HepG2 (cell line): ENCODE measurements around the gene RRAD. TPM values are rescaled to one million over a fixed set of nuclear protein-coding genes. Genes with fewer than 3 reads are reported as not detected.

ENCODE experiments used
- BORCS8-MEF2B ChIP-seq: sonication (generic); formaldehyde crosslinking; IDR thresholded peaks from 2 replicates; pipeline ENCODE4 v1.8.0; 2022; ENCODE audit warnings: mild to moderate bottlenecking, missing genetic modification reagents
- CBFB ChIP-seq: sonication (generic); formaldehyde crosslinking; IDR thresholded peaks from 2 replicates; pipeline ENCODE4 v1.4.0; 2020; ENCODE audit warnings: missing genetic modification reagents
- CCDC6 ChIP-seq: sonication (generic); formaldehyde crosslinking; IDR thresholded peaks from 2 replicates; pipeline ENCODE4 v1.8.1; 2022; ENCODE audit warnings: mild to moderate bottlenecking, missing genetic modification reagents, moderate library complexity
- ELF1 ChIP-seq: sonication (generic); formaldehyde crosslinking; IDR thresholded peaks from 2 replicates; pipeline ENCODE4 v1.4.0; 2020; ENCODE audit warnings: missing genetic modification reagents
- IKZF4 ChIP-seq: sonication (generic); formaldehyde crosslinking; IDR thresholded peaks from 2 replicates; pipeline ENCODE4 v1.5.1; 2020; ENCODE audit warnings: borderline replicate concordance, mild to moderate bottlenecking, low read depth, missing genetic modification reagents; ENCODE audit errors: not compliant biosample characterization
- JUNB ChIP-seq: sonication (generic); formaldehyde crosslinking; IDR thresholded peaks from 2 replicates; pipeline ENCODE4 v1.8.0; 2022; ENCODE audit warnings: missing genetic modification reagents, mild to moderate bottlenecking, borderline replicate concordance
- MTF2 ChIP-seq: sonication (generic); formaldehyde crosslinking; IDR thresholded peaks from 2 replicates; pipeline ENCODE4 v1.5.0; 2020; ENCODE audit warnings: missing genetic modification reagents, borderline replicate concordance
- NFYB ChIP-seq: sonication (generic); formaldehyde crosslinking; IDR thresholded peaks from 2 replicates; pipeline ENCODE4 v1.4.0; 2020; ENCODE audit warnings: missing genetic modification reagents
- PRDM4 ChIP-seq: sonication (generic); formaldehyde crosslinking; IDR thresholded peaks from 2 replicates; pipeline ENCODE4 v1.9.0; 2021; ENCODE audit warnings: missing genetic modification reagents, borderline replicate concordance
- SP4 ChIP-seq: sonication (generic); formaldehyde crosslinking; IDR thresholded peaks from 2 replicates; pipeline ENCODE4 v1.8.1; 2023; ENCODE audit warnings: mild to moderate bottlenecking, missing genetic modification reagents
- SUZ12 ChIP-seq: fragments of 150-350 bp; IDR thresholded peaks from 2 replicates; pipeline ENCODE4 v1.6.1; 2014; ENCODE audit warnings: low read depth, low read length
- ZBTB3 ChIP-seq: sonication (generic); formaldehyde crosslinking; IDR thresholded peaks from 2 replicates; pipeline ENCODE4 v1.4.0; 2020; ENCODE audit warnings: low read depth, mild to moderate bottlenecking, moderate library complexity, missing genetic modification reagents, borderline replicate concordance
- ZFP90 ChIP-seq: sonication (generic); formaldehyde crosslinking; IDR thresholded peaks from 2 replicates; pipeline ENCODE4 v1.8.0; 2022; ENCODE audit warnings: missing genetic modification reagents, mild to moderate bottlenecking, inconsistent platforms, borderline replicate concordance
- ZNF503 ChIP-seq: sonication (generic); formaldehyde crosslinking; IDR thresholded peaks from 2 replicates; pipeline ENCODE4 v1.4.0; 2020; ENCODE audit warnings: missing genetic modification reagents
- ZNF543 ChIP-seq: sonication (generic); formaldehyde crosslinking; IDR thresholded peaks from 2 replicates; pipeline ENCODE4 v1.4.0; 2020; ENCODE audit warnings: mild to moderate bottlenecking, missing genetic modification reagents
- ZNF597 ChIP-seq: sonication (generic); formaldehyde crosslinking; IDR thresholded peaks from 2 replicates; pipeline ENCODE4 v1.5.0; 2020; ENCODE audit warnings: missing genetic modification reagents
- ZNF605 ChIP-seq: sonication (generic); formaldehyde crosslinking; IDR thresholded peaks from 2 replicates; pipeline ENCODE4 v1.8.0; 2022; ENCODE audit warnings: mild to moderate bottlenecking, missing genetic modification reagents
- ZNF704 ChIP-seq: sonication (generic); formaldehyde crosslinking; IDR thresholded peaks from 2 replicates; pipeline ENCODE4 v1.8.1; 2023; ENCODE audit warnings: mild to moderate bottlenecking, inconsistent platforms, moderate library complexity, missing genetic modification reagents, borderline replicate concordance
- ZNF720 ChIP-seq: sonication (generic); formaldehyde crosslinking; IDR thresholded peaks from 2 replicates; pipeline ENCODE4 v1.4.0; 2020; ENCODE audit warnings: missing genetic modification reagents
- ZNF740 ChIP-seq: sonication (generic); formaldehyde crosslinking; IDR thresholded peaks from 2 replicates; pipeline ENCODE4 v1.4.0; 2020; ENCODE audit warnings: missing genetic modification reagents
- ZNF891 ChIP-seq: sonication (generic); formaldehyde crosslinking; IDR thresholded peaks from 2 replicates; pipeline ENCODE4 v1.5.0; 2020; ENCODE audit warnings: mild to moderate bottlenecking, missing genetic modification reagents
- polyA plus RNA-seq, 8 experiments: library from polyadenylated mRNA; depleted of rRNA in 3 of 8; stranded (reverse) in 7 of 8; unstranded in 1 of 8; fragments of >200 nt; fragmentation: Illumina TruSeq in 4 of 8; extraction: Trizol in 4 of 8; gene quantifications; 2 replicates each; pipeline versions ENCODE4 v1.2.1 to v1.2.3, GENCODE V29; 2011 to 2016; ENCODE audit warnings: low read depth in 4 of 8, missing spikeins in 1 of 8, mixed read lengths in 1 of 8; ENCODE audit not compliant: insufficient read depth in 1 of 8
- total RNA-seq, 5 experiments: library from RNA; depleted of rRNA; stranded (reverse); fragments of >200 nt; fragmentation: Illumina TruSeq; extraction: Trizol; gene quantifications; 2 replicates each; pipeline ENCODE4 v1.2.3, GENCODE V29; 2016; ENCODE audit warnings: low read depth in 1 of 5
- TF ChIP-seq, protein P1 (sequence below): IDR thresholded peaks from 2 replicates; pipeline ENCODE4 v1.6.1; 2016; ENCODE audit warnings: control low read depth

RRAD gene
- total and polyA plus RNA-seq, 2 of the 13 experiments (the other 11 are each of a cell fraction or from before 2014, with no cell fraction given), result 0.80 to 1.1 TPM

DNA sequence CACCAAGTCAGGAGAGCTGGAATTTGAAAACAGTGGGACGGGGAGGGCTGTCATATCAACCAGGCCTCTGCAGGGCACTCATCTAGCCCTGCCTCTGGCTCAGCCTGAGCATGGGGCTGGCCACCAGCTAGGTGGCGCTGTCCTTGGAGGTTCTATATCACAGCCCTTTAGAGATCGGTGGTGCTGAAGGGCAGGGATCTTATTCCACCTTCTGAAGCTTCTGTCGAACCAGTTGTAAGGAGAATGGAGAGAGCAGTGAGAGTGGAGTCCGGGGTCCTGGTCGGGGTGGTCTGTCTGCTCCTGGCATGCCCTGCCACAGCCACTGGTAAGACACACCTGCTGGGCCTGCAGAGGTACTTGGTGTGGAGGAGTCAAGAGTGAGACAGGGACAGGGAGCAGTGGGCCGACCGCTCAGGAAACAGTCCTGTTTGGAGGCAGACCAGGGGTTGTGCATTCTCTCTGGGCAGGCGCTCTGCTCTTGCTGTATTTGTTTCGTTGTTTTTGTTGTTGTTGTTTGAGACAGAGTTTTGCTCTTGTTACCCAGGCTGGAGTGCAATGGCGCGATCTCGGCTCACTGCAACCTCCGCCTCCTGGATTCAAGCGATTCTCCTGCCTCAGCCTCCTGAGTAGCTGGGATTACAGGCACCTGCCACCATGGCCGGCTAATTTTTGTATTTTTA, 35.9 kb upstream of the RRAD start, which contains the start of gene CES3 (continued):
- 0 out of 2 replicates have a peak, but pooled peaks have one; percentile 35 for TF ChIP-seq ZNF891
- TF ChIP-seq ZNF740 (CRISPR knock-in tag), result no peak
- TF ChIP-seq ZNF720, result no peak
- TF ChIP-seq BORCS8-MEF2B, result no peak
- TF ChIP-seq ZNF597, result no peak
- TF ChIP-seq ZBTB3, result no peak
- peak; percentile 40; the same call in 1 of the 2 replicates for TF ChIP-seq NFYB (CRISPR knock-in tag)
- peak; percentile 74; the same call in 1 of the 2 replicates for TF ChIP-seq SP4 (CRISPR knock-in tag)
- TF ChIP-seq ZNF543 (CRISPR knock-in tag), result 0 out of 2 replicates have a peak, but pooled peaks have one; percentile 54
- no peak for TF ChIP-seq ELF1 (CRISPR knock-in tag)
- no peak for TF ChIP-seq ZNF503 (CRISPR knock-in tag)
- no peak for TF ChIP-seq CBFB
- TF ChIP-seq ZNF704 (CRISPR knock-in tag), result no peak
- no peak for TF ChIP-seq IKZF4 (CRISPR knock-in tag)
- 0 out of 2 replicates have a peak, but pooled peaks have one; percentile 7 for TF ChIP-seq PRDM4 (CRISPR knock-in tag)
- TF ChIP-seq, protein P1, sequence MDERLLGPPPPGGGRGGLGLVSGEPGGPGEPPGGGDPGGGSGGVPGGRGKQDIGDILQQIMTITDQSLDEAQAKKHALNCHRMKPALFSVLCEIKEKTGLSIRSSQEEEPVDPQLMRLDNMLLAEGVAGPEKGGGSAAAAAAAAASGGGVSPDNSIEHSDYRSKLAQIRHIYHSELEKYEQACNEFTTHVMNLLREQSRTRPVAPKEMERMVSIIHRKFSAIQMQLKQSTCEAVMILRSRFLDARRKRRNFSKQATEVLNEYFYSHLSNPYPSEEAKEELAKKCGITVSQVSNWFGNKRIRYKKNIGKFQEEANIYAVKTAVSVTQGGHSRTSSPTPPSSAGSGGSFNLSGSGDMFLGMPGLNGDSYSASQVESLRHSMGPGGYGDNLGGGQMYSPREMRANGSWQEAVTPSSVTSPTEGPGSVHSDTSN (CRISPR knock-in tag), result no peak
- TF ChIP-seq ZNF605, result no peak
- peak; percentile 48; the same call in 1 of the 2 replicates for TF ChIP-seq CCDC6 (CRISPR knock-in tag)
- no peak for TF ChIP-seq SUZ12
- TF ChIP-seq MTF2 (CRISPR knock-in tag), result no peak
- no peak for TF ChIP-seq JUNB (CRISPR knock-in tag)
- TF ChIP-seq ZFP90 (CRISPR knock-in tag), result peak; percentile 32; the same call in 1 of the 2 replicates
